Esophagus muscularis mucosa (tissue), 4 donors: ENCODE results near the gene DNER.

Experiments
- EP300 ChIP-seq: sonication (generic); formaldehyde crosslinking; IDR thresholded peaks from one replicate; pipeline ENCODE4 v1.6.1; 2017; ENCODE audit warnings: antibody characterized with exemption
- POLR2A ChIP-seq: fragments of 450-650 bp; IDR thresholded peaks from one replicate; pipeline ENCODE4 v1.6.1; 2017; ENCODE audit warnings: antibody characterized with exemption, moderate library complexity, mild to moderate bottlenecking, low read depth
- TF ChIP-seq, protein P1 (sequence below), 3 experiments: fragments of 200-600 bp in 2 of 3; fragments of 450-650 bp in 1 of 3; sonication (generic) in 2 of 3; IDR thresholded peaks; one replicate each; pipeline ENCODE4 v1.5.1; 2017 to 2019; ENCODE audit warnings: antibody characterized with exemption in 3 of 3, mild to moderate bottlenecking in 2 of 3, moderate library complexity in 1 of 3

DNA sequence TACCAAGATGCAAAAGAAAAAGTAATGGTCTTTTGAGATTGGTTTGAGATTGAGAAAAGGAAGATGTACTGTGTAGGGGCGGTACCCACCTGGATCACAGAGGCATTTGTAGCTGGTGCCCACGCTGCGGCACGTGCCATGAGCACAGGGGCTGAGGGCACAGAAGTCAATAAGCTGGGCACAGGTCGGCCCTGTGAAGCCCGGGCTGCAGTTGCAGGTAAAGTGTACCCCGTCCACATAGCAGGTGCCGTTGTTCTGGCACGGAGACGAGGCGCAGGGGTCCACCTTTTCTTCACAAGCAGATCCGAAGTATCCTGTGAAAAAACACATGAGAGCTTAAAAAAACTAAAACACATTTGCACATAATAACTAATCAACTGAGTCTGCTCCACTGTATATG lies 267.1 kb downstream of the DNER start:
- TF ChIP-seq, protein P1, sequence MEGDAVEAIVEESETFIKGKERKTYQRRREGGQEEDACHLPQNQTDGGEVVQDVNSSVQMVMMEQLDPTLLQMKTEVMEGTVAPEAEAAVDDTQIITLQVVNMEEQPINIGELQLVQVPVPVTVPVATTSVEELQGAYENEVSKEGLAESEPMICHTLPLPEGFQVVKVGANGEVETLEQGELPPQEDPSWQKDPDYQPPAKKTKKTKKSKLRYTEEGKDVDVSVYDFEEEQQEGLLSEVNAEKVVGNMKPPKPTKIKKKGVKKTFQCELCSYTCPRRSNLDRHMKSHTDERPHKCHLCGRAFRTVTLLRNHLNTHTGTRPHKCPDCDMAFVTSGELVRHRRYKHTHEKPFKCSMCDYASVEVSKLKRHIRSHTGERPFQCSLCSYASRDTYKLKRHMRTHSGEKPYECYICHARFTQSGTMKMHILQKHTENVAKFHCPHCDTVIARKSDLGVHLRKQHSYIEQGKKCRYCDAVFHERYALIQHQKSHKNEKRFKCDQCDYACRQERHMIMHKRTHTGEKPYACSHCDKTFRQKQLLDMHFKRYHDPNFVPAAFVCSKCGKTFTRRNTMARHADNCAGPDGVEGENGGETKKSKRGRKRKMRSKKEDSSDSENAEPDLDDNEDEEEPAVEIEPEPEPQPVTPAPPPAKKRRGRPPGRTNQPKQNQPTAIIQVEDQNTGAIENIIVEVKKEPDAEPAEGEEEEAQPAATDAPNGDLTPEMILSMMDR (IDR thresholded peaks at IDR 0.05): no peak
- TF ChIP-seq POLR2A (no peak), EP300 (no peak)
